GM12801 (cell line): ENCODE results near the gene DIP2C.

ENCODE experiments used
- CTCF ChIP-seq: IDR thresholded peaks from one replicate; pipeline ENCODE4 v1.5.1; 2011; ENCODE audit warnings: control low read depth; ENCODE audit not compliant: insufficient read length; ENCODE audit errors: extremely low read depth

DIP2C gene

GRCh38 chr10:565146-565545 is 124.3 kb downstream of the DIP2C start:
- no peak for TF ChIP-seq CTCF

GRCh38 chr10:563827-564226 is 125.6 kb downstream of the DIP2C start:
- TF ChIP-seq CTCF = no peak

- no peak for TF ChIP-seq CTCF
These were observed 127.3 kb downstream of the DIP2C start for GRCh38 chr10:562142-562541.

- no peak for TF ChIP-seq CTCF
These were observed 127.7 kb downstream of the DIP2C start for GRCh38 chr10:561721-562120.

GRCh38 chr10:560314-560992 is 129.0 kb downstream of the DIP2C start:
- no peak for TF ChIP-seq CTCF

- TF ChIP-seq CTCF = no peak
These were observed 129.8 kb downstream of the DIP2C start for GRCh38 chr10:559767-560047.

GRCh38 chr10:558891-559766 is 130.3 kb downstream of the DIP2C start:
- no peak for TF ChIP-seq CTCF
